SK-N-SH treated with all-trans-retinoic acid at 6 μM for 48 hours (cell line): ENCODE measurements around the gene DNAH7.

Experiments used
- ATAC-seq: fragments of 200-7000 bp; cut with Tn5 transposase; 3 replicates; pipeline ENCODE4 v1.9.1; 2020; ENCODE audit warnings: mild to moderate bottlenecking, moderate library complexity
- BACH2 ChIP-seq: fragments of 250-450 bp; sonication (Bioruptor Pico); IDR thresholded peaks from 2 replicates; pipeline ENCODE4 v1.9.0; 2021; ENCODE audit warnings: mild to moderate bottlenecking, borderline replicate concordance
- CSDC2 ChIP-seq: fragments of 250-450 bp; sonication (Bioruptor Pico); IDR thresholded peaks from 2 replicates; pipeline ENCODE4 v1.5.0; 2020; ENCODE audit warnings: mild to moderate bottlenecking, moderate library complexity
- ESRRG ChIP-seq: fragments of 250-450 bp; sonication (Bioruptor Pico); IDR thresholded peaks from 2 replicates; pipeline ENCODE4 v1.6.1; 2021; ENCODE audit warnings: mild to moderate bottlenecking
- GLIS3 ChIP-seq: fragments of 250-450 bp; sonication (Bioruptor Pico); IDR thresholded peaks from 2 replicates; pipeline ENCODE4 v1.5.0; 2020; ENCODE audit warnings: mild to moderate bottlenecking, moderate library complexity
- ISL1 ChIP-seq: fragments of 250-450 bp; sonication (Bioruptor Pico); IDR thresholded peaks from 2 replicates; pipeline ENCODE4 v2.1.2; 2022; ENCODE audit warnings: mild to moderate bottlenecking, moderate library complexity
- OSR1 ChIP-seq: fragments of 250-450 bp; sonication (Bioruptor Pico); IDR thresholded peaks from 2 replicates; pipeline ENCODE4 v1.8.0; 2022; ENCODE audit warnings: moderate library complexity, mild to moderate bottlenecking, inconsistent platforms
- PPARA ChIP-seq: fragments of 250-450 bp; sonication (Bioruptor Pico); IDR thresholded peaks from 2 replicates; pipeline ENCODE4 v1.5.0; 2020; ENCODE audit warnings: mild to moderate bottlenecking, borderline replicate concordance
- RARB ChIP-seq: fragments of 250-450 bp; sonication (Bioruptor Pico); IDR thresholded peaks from 2 replicates; pipeline ENCODE4 v1.8.0; 2021; ENCODE audit warnings: mild to moderate bottlenecking, moderate library complexity
- SNAI2 ChIP-seq: fragments of 250-450 bp; sonication (Bioruptor Pico); IDR thresholded peaks from 2 replicates; pipeline ENCODE4 v1.5.0; 2020; ENCODE audit warnings: mild to moderate bottlenecking, moderate library complexity
- TCF4 ChIP-seq: fragments of 250-450 bp; sonication (Bioruptor Pico); IDR thresholded peaks from 2 replicates; pipeline ENCODE4 v1.8.0; 2021; ENCODE audit warnings: mild to moderate bottlenecking, moderate library complexity, borderline replicate concordance
- ZC3H10 ChIP-seq: fragments of 250-450 bp; sonication (Bioruptor Pico); IDR thresholded peaks from 2 replicates; pipeline ENCODE4 v1.5.1; 2021; ENCODE audit warnings: mild to moderate bottlenecking, moderate library complexity
- ZFP3 ChIP-seq: fragments of 250-450 bp; sonication (Bioruptor Pico); IDR thresholded peaks from 2 replicates; pipeline ENCODE4 v1.5.0; 2020; ENCODE audit warnings: mild to moderate bottlenecking, moderate library complexity
- ZFP30 ChIP-seq: fragments of 450-650 bp; formaldehyde crosslinking; IDR thresholded peaks from 2 replicates; pipeline ENCODE4 v1.5.0; 2022; ENCODE audit warnings: mild to moderate bottlenecking, moderate library complexity
- ZNF70 ChIP-seq: fragments of 450-650 bp; formaldehyde crosslinking; IDR thresholded peaks from 2 replicates; pipeline ENCODE4 v1.5.0; 2020; ENCODE audit warnings: mild to moderate bottlenecking, moderate library complexity
- ZNF8 ChIP-seq: fragments of 450-650 bp; formaldehyde crosslinking; IDR thresholded peaks from 2 replicates; pipeline ENCODE4 v1.5.0; 2020; ENCODE audit warnings: mild to moderate bottlenecking, moderate library complexity
- TF ChIP-seq, protein P1 (sequence below): fragments of 250-450 bp; sonication (Bioruptor Pico); IDR thresholded peaks from 2 replicates; pipeline ENCODE4 v1.8.0; 2020; ENCODE audit warnings: mild to moderate bottlenecking, moderate library complexity, borderline replicate concordance
- TF ChIP-seq, protein P2 (sequence below): fragments of 250-450 bp; sonication (Bioruptor Pico); IDR thresholded peaks from 2 replicates; pipeline ENCODE4 v1.5.0; 2020; ENCODE audit warnings: mild to moderate bottlenecking, moderate library complexity
- TF ChIP-seq, protein P3 (sequence below): fragments of 250-450 bp; sonication (Bioruptor Pico); IDR thresholded peaks from 2 replicates; pipeline ENCODE4 v1.5.1; 2021; ENCODE audit warnings: mild to moderate bottlenecking, moderate library complexity
- TF ChIP-seq, protein P4 (sequence below): fragments of 250-450 bp; sonication (Bioruptor Pico); IDR thresholded peaks from 2 replicates; pipeline ENCODE4 v1.5.1; 2020; ENCODE audit warnings: low read depth, mild to moderate bottlenecking, moderate library complexity
- TF ChIP-seq, protein P5 (sequence below): fragments of 250-450 bp; sonication (Bioruptor Pico); IDR thresholded peaks from 2 replicates; pipeline ENCODE4 v1.8.0; 2021; ENCODE audit warnings: low read depth, mild to moderate bottlenecking, moderate library complexity, borderline replicate concordance

Gene DNAH7

DNA sequence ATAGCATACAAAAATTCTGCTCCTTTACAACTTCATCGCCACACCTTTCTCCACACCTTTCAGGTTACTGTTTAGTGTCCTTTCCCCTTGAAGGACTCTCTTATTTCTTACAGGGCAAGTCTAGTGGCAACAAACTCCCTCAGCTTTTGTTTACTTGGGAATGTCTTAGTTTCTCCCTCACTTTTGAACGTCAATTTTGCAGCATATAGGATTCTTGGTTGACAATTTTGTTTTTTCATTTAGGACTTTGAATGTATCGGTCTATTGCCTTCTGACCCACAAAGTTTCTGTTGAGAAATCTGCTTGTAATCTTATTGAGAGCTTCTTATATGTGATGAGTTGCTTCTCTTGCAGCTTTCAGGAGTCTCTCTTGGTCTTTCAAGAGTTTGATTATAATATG lies 368.2 kb downstream of the DNAH7 start:
- TF ChIP-seq GLIS3 (CRISPR knock-in tag), result no peak
- TF ChIP-seq, protein P1, sequence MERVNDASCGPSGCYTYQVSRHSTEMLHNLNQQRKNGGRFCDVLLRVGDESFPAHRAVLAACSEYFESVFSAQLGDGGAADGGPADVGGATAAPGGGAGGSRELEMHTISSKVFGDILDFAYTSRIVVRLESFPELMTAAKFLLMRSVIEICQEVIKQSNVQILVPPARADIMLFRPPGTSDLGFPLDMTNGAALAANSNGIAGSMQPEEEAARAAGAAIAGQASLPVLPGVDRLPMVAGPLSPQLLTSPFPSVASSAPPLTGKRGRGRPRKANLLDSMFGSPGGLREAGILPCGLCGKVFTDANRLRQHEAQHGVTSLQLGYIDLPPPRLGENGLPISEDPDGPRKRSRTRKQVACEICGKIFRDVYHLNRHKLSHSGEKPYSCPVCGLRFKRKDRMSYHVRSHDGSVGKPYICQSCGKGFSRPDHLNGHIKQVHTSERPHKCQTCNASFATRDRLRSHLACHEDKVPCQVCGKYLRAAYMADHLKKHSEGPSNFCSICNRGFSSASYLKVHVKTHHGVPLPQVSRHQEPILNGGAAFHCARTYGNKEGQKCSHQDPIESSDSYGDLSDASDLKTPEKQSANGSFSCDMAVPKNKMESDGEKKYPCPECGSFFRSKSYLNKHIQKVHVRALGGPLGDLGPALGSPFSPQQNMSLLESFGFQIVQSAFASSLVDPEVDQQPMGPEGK (CRISPR knock-in tag), result no peak
- no peak for TF ChIP-seq ESRRG (CRISPR knock-in tag)
- TF ChIP-seq, protein P2, sequence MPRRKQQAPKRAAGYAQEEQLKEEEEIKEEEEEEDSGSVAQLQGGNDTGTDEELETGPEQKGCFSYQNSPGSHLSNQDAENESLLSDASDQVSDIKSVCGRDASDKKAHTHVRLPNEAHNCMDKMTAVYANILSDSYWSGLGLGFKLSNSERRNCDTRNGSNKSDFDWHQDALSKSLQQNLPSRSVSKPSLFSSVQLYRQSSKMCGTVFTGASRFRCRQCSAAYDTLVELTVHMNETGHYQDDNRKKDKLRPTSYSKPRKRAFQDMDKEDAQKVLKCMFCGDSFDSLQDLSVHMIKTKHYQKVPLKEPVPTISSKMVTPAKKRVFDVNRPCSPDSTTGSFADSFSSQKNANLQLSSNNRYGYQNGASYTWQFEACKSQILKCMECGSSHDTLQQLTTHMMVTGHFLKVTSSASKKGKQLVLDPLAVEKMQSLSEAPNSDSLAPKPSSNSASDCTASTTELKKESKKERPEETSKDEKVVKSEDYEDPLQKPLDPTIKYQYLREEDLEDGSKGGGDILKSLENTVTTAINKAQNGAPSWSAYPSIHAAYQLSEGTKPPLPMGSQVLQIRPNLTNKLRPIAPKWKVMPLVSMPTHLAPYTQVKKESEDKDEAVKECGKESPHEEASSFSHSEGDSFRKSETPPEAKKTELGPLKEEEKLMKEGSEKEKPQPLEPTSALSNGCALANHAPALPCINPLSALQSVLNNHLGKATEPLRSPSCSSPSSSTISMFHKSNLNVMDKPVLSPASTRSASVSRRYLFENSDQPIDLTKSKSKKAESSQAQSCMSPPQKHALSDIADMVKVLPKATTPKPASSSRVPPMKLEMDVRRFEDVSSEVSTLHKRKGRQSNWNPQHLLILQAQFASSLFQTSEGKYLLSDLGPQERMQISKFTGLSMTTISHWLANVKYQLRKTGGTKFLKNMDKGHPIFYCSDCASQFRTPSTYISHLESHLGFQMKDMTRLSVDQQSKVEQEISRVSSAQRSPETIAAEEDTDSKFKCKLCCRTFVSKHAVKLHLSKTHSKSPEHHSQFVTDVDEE (CRISPR knock-in tag), result no peak
- no peak for TF ChIP-seq ZFP3 (CRISPR knock-in tag)
- TF ChIP-seq ISL1, result no peak
- TF ChIP-seq BACH2 (CRISPR knock-in tag), result no peak
- no peak for TF ChIP-seq ZFP30 (CRISPR knock-in tag)
- no peak for TF ChIP-seq OSR1 (CRISPR knock-in tag)
- TF ChIP-seq, protein P3, sequence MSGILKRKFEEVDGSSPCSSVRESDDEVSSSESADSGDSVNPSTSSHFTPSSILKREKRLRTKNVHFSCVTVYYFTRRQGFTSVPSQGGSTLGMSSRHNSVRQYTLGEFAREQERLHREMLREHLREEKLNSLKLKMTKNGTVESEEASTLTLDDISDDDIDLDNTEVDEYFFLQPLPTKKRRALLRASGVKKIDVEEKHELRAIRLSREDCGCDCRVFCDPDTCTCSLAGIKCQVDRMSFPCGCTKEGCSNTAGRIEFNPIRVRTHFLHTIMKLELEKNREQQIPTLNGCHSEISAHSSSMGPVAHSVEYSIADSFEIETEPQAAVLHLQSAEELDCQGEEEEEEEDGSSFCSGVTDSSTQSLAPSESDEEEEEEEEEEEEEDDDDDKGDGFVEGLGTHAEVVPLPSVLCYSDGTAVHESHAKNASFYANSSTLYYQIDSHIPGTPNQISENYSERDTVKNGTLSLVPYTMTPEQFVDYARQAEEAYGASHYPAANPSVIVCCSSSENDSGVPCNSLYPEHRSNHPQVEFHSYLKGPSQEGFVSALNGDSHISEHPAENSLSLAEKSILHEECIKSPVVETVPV (CRISPR knock-in tag), result no peak
- no peak for TF ChIP-seq ZC3H10
- no peak for TF ChIP-seq CSDC2 (CRISPR knock-in tag)
- TF ChIP-seq RARB, result no peak
- TF ChIP-seq PPARA (CRISPR knock-in tag), result no peak
- no peak for TF ChIP-seq ZNF8 (CRISPR knock-in tag)
- ATAC-seq, result no peak

DNA sequence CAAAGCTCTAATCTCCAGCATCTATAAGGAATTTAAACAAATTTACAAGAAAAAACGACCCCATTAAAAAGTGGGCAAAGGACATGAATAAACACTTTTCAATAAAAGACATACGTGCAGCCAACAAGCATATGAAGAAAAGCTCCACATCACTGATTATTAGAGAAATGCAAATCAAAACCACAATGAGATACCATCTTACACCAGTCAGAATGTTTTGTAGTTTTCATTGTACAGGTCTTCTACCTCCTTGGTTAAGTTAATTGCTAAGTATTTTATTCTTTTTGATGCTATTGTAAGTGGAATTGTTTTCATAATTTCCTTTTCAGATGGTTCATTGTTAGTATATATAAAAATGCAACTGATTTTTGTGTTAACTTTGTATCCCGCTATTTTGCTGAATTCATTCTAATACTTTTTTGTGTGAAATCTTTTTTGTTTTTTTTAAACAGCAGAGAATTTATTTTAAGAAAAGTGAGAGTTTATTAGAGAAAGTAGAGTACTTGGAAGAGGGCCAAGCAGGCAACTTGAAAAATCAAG lies 370.9 kb downstream of the DNAH7 start:
- TF ChIP-seq SNAI2 (no peak), ZFP30 (CRISPR knock-in tag) (peak; percentile 24; the same call in 1 of the 2 replicates)
- no peak for ATAC-seq

DNA sequence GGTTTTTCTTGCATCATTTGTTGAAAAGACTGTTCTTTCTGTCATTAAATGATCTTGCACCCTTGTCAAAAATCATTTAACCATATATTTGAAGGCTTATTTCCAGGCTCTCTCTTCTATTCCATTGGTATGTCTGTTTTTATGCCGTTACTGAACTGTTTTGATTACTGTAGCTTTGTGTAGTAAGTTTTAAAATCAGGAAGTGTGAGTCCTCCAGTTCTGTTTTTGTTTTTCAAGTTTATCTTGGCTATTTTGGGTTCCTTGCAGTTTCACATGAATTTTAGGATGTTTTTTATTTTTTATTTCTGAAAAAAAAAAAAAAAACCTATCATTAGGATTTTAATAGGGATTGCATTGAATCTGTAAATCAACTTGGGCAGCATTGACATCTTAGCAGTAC lies 372.6 kb downstream of the DNAH7 start:
- no peak for ATAC-seq
- TF ChIP-seq TCF4 (CRISPR knock-in tag) (no peak), ZNF70 (no peak), RARB (no peak), ZC3H10 (no peak), CSDC2 (CRISPR knock-in tag) (no peak)
- TF ChIP-seq, protein P4, sequence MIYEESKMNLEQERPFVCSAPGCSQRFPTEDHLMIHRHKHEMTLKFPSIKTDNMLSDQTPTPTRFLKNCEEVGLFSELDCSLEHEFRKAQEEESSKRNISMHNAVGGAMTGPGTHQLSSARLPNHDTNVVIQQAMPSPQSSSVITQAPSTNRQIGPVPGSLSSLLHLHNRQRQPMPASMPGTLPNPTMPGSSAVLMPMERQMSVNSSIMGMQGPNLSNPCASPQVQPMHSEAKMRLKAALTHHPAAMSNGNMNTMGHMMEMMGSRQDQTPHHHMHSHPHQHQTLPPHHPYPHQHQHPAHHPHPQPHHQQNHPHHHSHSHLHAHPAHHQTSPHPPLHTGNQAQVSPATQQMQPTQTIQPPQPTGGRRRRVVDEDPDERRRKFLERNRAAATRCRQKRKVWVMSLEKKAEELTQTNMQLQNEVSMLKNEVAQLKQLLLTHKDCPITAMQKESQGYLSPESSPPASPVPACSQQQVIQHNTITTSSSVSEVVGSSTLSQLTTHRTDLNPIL (CRISPR knock-in tag), result no peak
- TF ChIP-seq, protein P5, sequence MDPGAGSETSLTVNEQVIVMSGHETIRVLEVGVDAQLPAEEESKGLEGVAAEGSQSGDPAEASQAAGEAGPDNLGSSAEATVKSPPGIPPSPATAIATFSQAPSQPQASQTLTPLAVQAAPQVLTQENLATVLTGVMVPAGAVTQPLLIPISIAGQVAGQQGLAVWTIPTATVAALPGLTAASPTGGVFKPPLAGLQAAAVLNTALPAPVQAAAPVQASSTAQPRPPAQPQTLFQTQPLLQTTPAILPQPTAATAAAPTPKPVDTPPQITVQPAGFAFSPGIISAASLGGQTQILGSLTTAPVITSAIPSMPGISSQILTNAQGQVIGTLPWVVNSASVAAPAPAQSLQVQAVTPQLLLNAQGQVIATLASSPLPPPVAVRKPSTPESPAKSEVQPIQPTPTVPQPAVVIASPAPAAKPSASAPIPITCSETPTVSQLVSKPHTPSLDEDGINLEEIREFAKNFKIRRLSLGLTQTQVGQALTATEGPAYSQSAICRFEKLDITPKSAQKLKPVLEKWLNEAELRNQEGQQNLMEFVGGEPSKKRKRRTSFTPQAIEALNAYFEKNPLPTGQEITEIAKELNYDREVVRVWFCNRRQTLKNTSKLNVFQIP (CRISPR knock-in tag), result no peak
- TF ChIP-seq, protein P2 (CRISPR knock-in tag), result no peak
- TF ChIP-seq, all 23 proteins: peak for 0
